RPMI8226 (cell line): ENCODE results near the gene SLC4A5.
"Not testable (repeated sequence)": the region's sequence is repeated elsewhere in the genome, so short reads cannot be mapped to it uniquely, and the experiment has no call there.

Source experiments
- DNase-seq: peaks from one replicate; pipeline ENCODE4 v3.0.0-alpha.2; 2015

Gene SLC4A5

DNA sequence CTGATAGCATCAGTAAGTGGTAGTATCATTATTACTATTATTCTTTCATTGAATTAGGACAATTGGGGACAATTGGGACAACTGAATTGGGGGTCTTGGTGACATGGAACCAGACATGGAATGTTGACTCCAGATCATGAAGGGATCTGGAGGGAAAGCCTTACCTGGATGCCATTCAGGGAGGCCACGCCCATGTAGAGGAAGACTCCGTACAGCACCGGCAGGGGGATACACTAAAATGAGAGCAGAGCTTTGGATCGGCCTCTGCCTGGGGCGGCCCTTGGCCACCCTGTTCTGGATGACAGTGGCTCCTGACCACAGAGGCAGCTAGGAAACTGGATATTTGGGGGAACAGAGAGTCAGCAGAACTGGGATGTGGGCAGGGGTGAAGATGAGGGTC lies 115.6 kb downstream of the SLC4A5 start:
- DNase-seq, result no peak

DNA sequence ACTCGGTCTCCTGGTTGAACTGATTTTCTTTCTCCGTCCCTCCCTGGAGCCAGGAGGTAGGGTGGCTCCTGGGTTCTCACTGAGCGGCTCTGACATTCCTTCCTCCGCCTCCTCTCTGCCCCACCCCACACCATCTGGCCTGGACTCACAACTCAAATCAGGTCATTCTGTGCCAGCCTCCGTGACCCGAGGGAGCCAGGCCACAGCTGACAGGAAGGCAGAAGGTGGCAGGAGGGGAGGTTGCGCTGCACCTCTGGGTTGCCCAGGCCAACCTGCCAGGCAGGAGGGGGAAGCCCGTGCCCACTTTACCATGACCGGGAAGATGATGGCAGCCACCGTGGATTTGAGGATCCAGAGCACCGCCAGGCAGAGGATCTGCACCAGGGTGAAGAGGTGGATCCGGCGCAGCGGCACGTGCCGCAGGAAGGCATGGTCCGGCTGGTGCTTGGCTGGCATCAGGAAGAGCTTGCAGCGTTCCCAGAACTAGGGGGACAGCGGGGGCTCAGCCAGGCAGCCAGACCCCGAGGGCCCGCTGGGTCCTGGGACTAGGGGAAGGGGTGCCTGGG lies 116.5 kb downstream of the SLC4A5 start:
- DNase-seq, result no peak

- no peak for DNase-seq
Measured at GRCh38 chr2:74225698-74226459, 117.3 kb downstream of the SLC4A5 start.

DNA sequence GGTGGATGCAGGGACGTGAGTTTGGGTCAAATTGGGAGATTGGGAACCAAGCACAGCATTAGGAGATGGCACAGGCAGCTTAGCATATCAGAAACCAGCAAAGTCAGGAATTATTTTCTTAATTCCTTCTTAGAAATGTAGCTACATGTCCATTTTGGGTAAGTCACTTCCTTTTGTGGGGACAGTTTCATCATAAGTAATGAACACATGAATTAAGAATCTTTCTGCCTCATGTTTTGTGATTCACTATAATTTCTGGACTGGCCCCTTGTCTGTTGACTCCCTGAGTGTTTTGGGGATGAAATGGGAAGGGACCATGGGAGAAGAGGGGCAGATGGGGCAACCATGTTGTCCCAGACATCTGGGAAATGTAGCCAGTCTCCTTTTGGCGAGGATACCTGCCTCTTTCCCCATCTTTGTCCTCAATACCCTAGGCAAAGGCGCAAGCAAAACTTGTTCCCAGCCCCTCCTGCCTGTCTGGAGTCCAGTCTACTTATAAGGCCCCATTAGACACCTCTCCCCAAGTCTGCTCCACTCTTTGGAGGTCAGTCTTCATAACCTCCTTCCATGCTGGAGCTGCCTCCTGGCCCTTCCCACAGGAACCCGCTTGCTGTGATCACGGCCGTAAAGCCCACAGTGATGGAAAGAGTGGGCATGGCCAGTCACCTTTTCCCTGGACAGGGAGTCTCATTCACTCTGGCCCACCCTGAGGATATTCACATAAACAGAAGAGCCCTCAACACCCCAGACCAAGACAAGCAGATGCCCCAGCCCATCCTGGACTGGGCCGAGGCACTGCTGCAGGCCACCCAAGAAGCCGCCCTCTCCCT lies 119.1 kb downstream of the SLC4A5 start:
- DNase-seq, result no peak

DNA sequence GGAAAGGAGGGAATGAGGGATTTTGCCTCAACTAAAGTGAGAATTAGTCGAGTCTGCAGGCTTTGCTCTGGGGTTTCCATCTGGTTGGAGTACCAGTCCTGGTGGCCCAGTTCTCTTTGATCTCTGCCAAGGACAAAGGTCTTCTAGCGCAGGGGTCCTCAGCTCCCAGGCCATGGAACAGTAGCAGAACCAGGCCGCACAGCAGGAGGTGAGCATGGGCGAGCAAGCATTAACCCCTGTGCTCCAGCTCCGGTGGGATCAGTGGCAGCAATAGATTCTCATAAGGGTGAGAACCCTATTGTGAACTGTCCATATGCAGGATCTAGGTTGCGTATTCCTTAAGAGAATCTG lies 120.9 kb downstream of the SLC4A5 start:
- no peak for DNase-seq

- DNase-seq, result no peak
Measured at GRCh38 chr2:74221604-74222299, 121.5 kb downstream of the SLC4A5 start.

GRCh38 chr2:74221091-74221490 lies 122.1 kb downstream of the SLC4A5 start:
- DNase-seq, result no peak

- DNase-seq, result no peak
Measured at GRCh38 chr2:74219846-74220486, 123.2 kb downstream of the SLC4A5 start.

- no peak for DNase-seq
Measured at GRCh38 chr2:74216642-74217041, 126.6 kb downstream of the SLC4A5 start.

GRCh38 chr2:74215771-74216170 lies 127.4 kb downstream of the SLC4A5 start:
- DNase-seq, result not testable (repeated sequence)

- DNase-seq, result peak; percentile 65
Measured at GRCh38 chr2:74212702-74213410, 130.4 kb downstream of the SLC4A5 start.

DNA sequence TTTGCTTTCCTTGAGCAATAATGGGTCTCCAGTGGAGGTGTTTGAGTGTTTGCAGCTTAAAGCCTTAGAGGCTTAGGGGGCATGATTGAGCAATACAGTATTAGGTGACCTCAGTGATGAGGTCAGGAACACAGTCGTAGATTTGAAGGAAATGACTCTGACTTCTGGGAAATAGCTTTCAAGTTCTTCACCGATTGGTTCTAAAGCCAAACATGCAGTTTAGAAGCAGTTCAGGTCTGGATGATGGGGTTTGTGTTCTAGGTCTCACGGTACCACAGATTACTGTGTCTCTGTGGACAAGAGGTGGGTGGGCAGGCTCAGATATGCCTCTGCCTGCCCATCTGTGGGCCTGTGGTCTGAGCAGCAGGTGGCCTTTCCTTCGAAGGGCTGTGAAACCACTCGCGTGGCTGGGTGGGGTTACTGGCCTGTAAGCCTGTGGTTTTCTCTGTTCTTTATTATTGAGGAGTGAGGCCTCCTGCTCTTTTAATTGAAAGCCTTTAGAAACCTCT lies 137.0 kb downstream of the SLC4A5 start:
- peak; percentile 79 for DNase-seq

- DNase-seq, result peak; percentile 85
Measured at GRCh38 chr2:74205596-74205995, 137.6 kb downstream of the SLC4A5 start.

DNA sequence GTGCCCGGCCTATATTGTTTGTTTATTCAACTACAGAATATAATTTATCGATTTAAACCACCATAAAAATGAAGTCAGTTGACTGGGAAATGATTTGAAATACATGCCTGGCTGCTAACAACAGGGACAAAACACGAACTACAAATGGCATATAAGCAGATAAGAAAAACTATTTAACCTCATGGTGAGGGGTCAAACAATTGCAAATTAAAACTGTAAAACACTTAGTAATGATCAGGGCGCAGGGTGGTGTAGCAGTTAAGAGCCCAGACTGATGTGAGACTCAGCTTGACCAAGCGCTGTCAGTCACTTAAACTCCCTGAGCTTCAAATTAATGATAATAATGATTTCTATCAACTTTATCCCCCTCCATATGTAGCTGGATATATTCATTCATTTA lies 138.1 kb downstream of the SLC4A5 start:
- DNase-seq, result no peak

GRCh38 chr2:74204436-74204835 lies 138.8 kb downstream of the SLC4A5 start:
- DNase-seq, result no peak

GRCh38 chr2:74201596-74201995 lies 141.6 kb downstream of the SLC4A5 start:
- DNase-seq, result no peak

DNA sequence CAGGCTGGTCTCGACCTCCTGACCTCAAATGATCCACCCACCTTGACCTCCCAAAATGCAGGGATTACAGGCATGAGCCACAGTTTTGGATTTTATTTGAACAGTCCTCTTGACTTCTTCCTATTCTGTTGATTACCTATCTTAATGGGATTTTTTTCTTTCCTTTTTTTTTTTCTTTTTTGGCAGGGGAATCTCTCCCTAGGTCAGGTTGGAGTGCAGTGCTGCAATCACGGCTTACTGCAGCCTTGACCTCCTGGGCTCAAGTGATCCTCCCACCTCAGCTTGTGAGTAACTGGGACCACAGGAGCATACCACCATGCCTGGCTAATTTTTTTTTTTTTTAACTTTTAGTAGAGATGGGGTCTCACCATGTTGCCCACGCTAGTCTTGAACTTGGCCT lies 142.0 kb downstream of the SLC4A5 start:
- no peak for DNase-seq

GRCh38 chr2:74199871-74200305 lies 143.3 kb downstream of the SLC4A5 start:
- no peak for DNase-seq

DNA sequence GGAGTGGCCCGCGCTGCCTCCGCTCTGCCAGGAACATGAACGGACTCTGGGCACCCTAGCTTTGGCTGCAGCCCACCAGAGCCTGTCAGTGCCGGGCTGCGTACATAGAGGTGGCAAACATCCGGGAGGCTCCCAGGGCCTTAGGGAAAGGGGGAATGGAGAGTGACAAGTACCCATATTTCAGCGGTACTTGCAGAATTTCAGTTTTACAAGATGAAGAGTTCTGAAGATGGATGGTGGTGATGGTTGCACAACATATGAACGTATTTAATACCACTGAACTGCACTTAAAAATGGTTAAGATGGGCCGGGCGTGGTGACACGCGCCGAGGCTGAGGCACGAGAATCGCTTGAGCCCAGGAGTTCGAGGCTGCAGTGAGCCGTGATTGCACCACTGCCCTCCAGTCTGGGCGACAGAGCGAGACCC lies 143.9 kb downstream of the SLC4A5 start:
- DNase-seq, result peak; percentile 25

- DNase-seq, result peak; percentile 99
Measured at GRCh38 chr2:74198461-74199274, 144.5 kb downstream of the SLC4A5 start, which contains the start of gene MTHFD2. Gene MTHFD2, plus strand, starts transcription at chr2:74198615. Its CDS starts 27 bp downstream, at chr2:74198642.

DNA sequence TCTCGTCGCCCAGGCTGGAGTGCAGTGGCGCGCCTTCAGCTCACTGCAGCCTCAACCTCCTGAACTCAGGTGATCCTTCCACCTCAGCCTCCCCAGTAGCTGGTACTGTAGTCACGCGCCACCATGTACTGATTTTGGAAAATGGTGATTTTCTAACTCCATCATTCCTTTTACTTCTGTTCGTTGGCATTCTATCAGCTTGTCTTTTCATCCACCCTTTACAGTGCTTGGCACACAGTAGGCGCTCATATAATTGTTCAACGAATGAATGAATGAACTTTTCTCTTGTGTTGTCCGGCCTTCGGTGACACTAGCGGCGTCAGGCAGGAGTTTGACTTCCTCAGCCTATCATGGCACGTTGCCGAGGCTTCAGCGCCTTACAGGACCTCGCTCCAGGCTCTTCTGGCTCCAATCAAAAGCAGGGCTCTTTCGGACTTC lies 145.2 kb downstream of the SLC4A5 start:
- no peak for DNase-seq
